ENCODE measurements around the gene DDC.

The DDC gene

GRCh38 chr7:50497968-50498367, 67.2 kb downstream of the DDC start:
- no peak overlapping the region for H4K12ac ChIP-seq (ENCODE audit: low read depth, low read length)
- H3K27me3 ChIP-seq (ENCODE audit: insufficient read depth, low read length): no peaks in the 10 kb centered on the region
- no peak overlapping the region for H3K18ac ChIP-seq (ENCODE audit: low read length)
- no peaks in the 10 kb centered on the region for H3K79me2 ChIP-seq (ENCODE audit: control insufficient read depth, insufficient read depth, low read length, poor library complexity)
- peaks cover 3 to 8% of the 10 kb centered on the region in 2 experiments for H3K4me1 ChIP-seq (ENCODE audit: control insufficient read depth in 1 of 2, insufficient read depth in 2 of 2, low read length in 2 of 2)
- H4K91ac ChIP-seq (ENCODE audit: low read depth, low read length): no peak overlapping the region
- peak overlapping the region; percentile 62 for H4K8ac ChIP-seq (ENCODE audit: low read depth, low read length)
- no peaks in the 10 kb centered on the region for H3K36me3 ChIP-seq (ENCODE audit: control insufficient read depth in 1 of 2, insufficient read depth in 2 of 2, low read length in 2 of 2)
- H2AK5ac ChIP-seq (ENCODE audit: low read length): no peak overlapping the region
- no peaks in the 10 kb centered on the region for H3K79me1 ChIP-seq (ENCODE audit: low read length)
- DNase-seq: no peak
- H3K14ac ChIP-seq (ENCODE audit: low read length): no peak overlapping the region
- WGBS (ENCODE audit: extremely low coverage, insufficient coverage, insufficient read length): no CpG with 5 or more reads among the region's 5 CpGs
- no peak overlapping the region for H3K27ac ChIP-seq (ENCODE audit: low read depth, low read length)
- H2BK5ac ChIP-seq (ENCODE audit: low read depth, low read length, poor library complexity): no peak overlapping the region
- no peak overlapping the region for H3K23ac ChIP-seq (ENCODE audit: low read length)
- H3K9me3 ChIP-seq (ENCODE audit: insufficient read depth, low read depth, low read length): peaks cover 2% of the 10 kb centered on the region
- H2AFZ ChIP-seq (ENCODE audit: insufficient read depth, low read length, poor library complexity): no peak overlapping the region
- no peak overlapping the region for H2BK120ac ChIP-seq (ENCODE audit: insufficient read depth, low read length, poor library complexity)
- no peak overlapping the region for H3K4me3 ChIP-seq (ENCODE audit: low read depth, low read length)
- H3K4ac ChIP-seq (ENCODE audit: low read depth, low read length): no peak overlapping the region
- no peak overlapping the region for H2BK12ac ChIP-seq (ENCODE audit: low read length)
- H3K4me2 ChIP-seq (ENCODE audit: low read length): no peak overlapping the region
- H3K9ac ChIP-seq (ENCODE audit: low read length): no peak overlapping the region

GRCh38 chr7:50497068-50497642, 68.0 kb downstream of the DDC start:
- Histone ChIP-seq H4K12ac (ENCODE audit: low read depth, low read length) (no peak overlapping the region), H3K14ac (ENCODE audit: low read length) (no peak overlapping the region), H3K9me3 (ENCODE audit: insufficient read depth, low read depth, low read length) (peaks cover 2% of the 10 kb centered on the region), H2BK5ac (ENCODE audit: low read depth, low read length, poor library complexity) (no peak overlapping the region), H3K79me2 (ENCODE audit: control insufficient read depth, insufficient read depth, low read length, poor library complexity) (no peaks in the 10 kb centered on the region), H3K4me3 (ENCODE audit: low read depth, low read length) (no peak overlapping the region), H2AFZ (ENCODE audit: insufficient read depth, low read length, poor library complexity) (no peak overlapping the region), H2BK12ac (ENCODE audit: low read length) (no peak overlapping the region), H3K4me1 (ENCODE audit: control insufficient read depth in 1 of 2, insufficient read depth in 2 of 2, low read length in 2 of 2) (peaks cover 3 to 8% of the 10 kb centered on the region in 2 experiments), H3K23ac (ENCODE audit: low read length) (no peak overlapping the region), H2AK5ac (ENCODE audit: low read length) (no peak overlapping the region), H3K27me3 (ENCODE audit: insufficient read depth, low read length) (no peaks in the 10 kb centered on the region), H4K8ac (ENCODE audit: low read depth, low read length) (no peak overlapping the region), H3K4ac (ENCODE audit: low read depth, low read length) (no peak overlapping the region), H3K18ac (ENCODE audit: low read length) (no peak overlapping the region), H3K27ac (ENCODE audit: low read depth, low read length) (no peak overlapping the region), H4K91ac (ENCODE audit: low read depth, low read length) (no peak overlapping the region), H3K79me1 (ENCODE audit: low read length) (no peaks in the 10 kb centered on the region), H2BK120ac (ENCODE audit: insufficient read depth, low read length, poor library complexity) (no peak overlapping the region), H3K4me2 (ENCODE audit: low read length) (no peak overlapping the region), H3K36me3 (ENCODE audit: control insufficient read depth in 1 of 2, insufficient read depth in 2 of 2, low read length in 2 of 2) (no peaks in the 10 kb centered on the region), H3K9ac (ENCODE audit: low read length) (no peak overlapping the region)
- peak; percentile 72 to 79 for DNase-seq
- no CpG with 5 or more reads among the region's 8 CpGs for WGBS (ENCODE audit: extremely low coverage, insufficient coverage, insufficient read length)

- Histone ChIP-seq H4K12ac (ENCODE audit: low read depth, low read length) (no peak overlapping the region), H4K8ac (ENCODE audit: low read depth, low read length) (no peak overlapping the region), H2BK120ac (ENCODE audit: insufficient read depth, low read length, poor library complexity) (no peak overlapping the region), H3K27me3 (ENCODE audit: insufficient read depth, low read length) (no peaks in the 10 kb centered on the region), H3K4me3 (ENCODE audit: low read depth, low read length) (no peak overlapping the region), H3K14ac (ENCODE audit: low read length) (no peak overlapping the region), H3K23ac (ENCODE audit: low read length) (no peak overlapping the region), H2AFZ (ENCODE audit: insufficient read depth, low read length, poor library complexity) (no peak overlapping the region), H3K79me2 (ENCODE audit: control insufficient read depth, insufficient read depth, low read length, poor library complexity) (no peaks in the 10 kb centered on the region), H3K4me1 (ENCODE audit: control insufficient read depth in 1 of 2, insufficient read depth in 2 of 2, low read length in 2 of 2) (peaks cover 3 to 8% of the 10 kb centered on the region in 2 experiments), H3K18ac (ENCODE audit: low read length) (no peak overlapping the region), H4K91ac (ENCODE audit: low read depth, low read length) (no peak overlapping the region), H3K4ac (ENCODE audit: low read depth, low read length) (no peak overlapping the region), H3K9me3 (ENCODE audit: insufficient read depth, low read depth, low read length) (peaks cover 2% of the 10 kb centered on the region), H2BK12ac (ENCODE audit: low read length) (no peak overlapping the region), H2BK5ac (ENCODE audit: low read depth, low read length, poor library complexity) (no peak overlapping the region), H3K79me1 (ENCODE audit: low read length) (no peaks in the 10 kb centered on the region), H3K9ac (ENCODE audit: low read length) (no peak overlapping the region), H3K27ac (ENCODE audit: low read depth, low read length) (no peak overlapping the region), H3K4me2 (ENCODE audit: low read length) (no peak overlapping the region), H3K36me3 (ENCODE audit: control insufficient read depth in 1 of 2, insufficient read depth in 2 of 2, low read length in 2 of 2) (no peaks in the 10 kb centered on the region), H2AK5ac (ENCODE audit: low read length) (no peak overlapping the region)
- DNase-seq: no peak
- no CpG with 5 or more reads among the region's 6 CpGs for WGBS (ENCODE audit: extremely low coverage, insufficient coverage, insufficient read length)
Measured at GRCh38 chr7:50496569-50496968, 68.6 kb downstream of the DDC start.

DNA sequence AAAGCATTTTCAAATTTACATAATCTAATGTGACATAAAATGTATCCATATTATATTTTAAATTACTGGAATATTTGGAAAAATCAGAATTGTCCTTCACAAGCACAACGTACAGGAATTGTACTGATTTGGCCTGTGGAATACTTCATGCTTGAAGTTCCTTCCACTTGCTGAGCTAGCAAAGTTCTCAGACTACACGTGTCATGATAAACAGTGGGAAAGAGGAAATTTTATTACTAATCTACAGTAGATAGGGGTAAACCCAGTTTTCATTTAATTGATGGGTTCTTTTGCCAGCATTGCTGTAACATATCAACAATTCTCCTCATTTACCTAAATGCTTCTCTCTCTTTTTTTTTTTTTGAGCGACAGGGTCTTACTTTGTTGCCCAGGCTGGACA, 69.5 kb downstream of the DDC start:
- Histone ChIP-seq H3K4me1 (ENCODE audit: control insufficient read depth in 1 of 2, insufficient read depth in 2 of 2, low read length in 2 of 2) (peaks cover 3 to 8% of the 10 kb centered on the region in 2 experiments), H2BK5ac (ENCODE audit: low read depth, low read length, poor library complexity) (no peak overlapping the region), H3K23ac (ENCODE audit: low read length) (no peak overlapping the region), H2BK120ac (ENCODE audit: insufficient read depth, low read length, poor library complexity) (no peak overlapping the region), H2BK12ac (ENCODE audit: low read length) (no peak overlapping the region), H3K9ac (ENCODE audit: low read length) (no peak overlapping the region), H4K8ac (ENCODE audit: low read depth, low read length) (no peak overlapping the region), H3K27ac (ENCODE audit: low read depth, low read length) (no peak overlapping the region), H3K79me2 (ENCODE audit: control insufficient read depth, insufficient read depth, low read length, poor library complexity) (no peaks in the 10 kb centered on the region), H3K4me2 (ENCODE audit: low read length) (no peak overlapping the region), H3K18ac (ENCODE audit: low read length) (no peak overlapping the region), H3K27me3 (ENCODE audit: insufficient read depth, low read length) (no peaks in the 10 kb centered on the region), H3K9me3 (ENCODE audit: insufficient read depth, low read depth, low read length) (peaks cover 2% of the 10 kb centered on the region), H3K14ac (ENCODE audit: low read length) (no peak overlapping the region), H4K91ac (ENCODE audit: low read depth, low read length) (no peak overlapping the region), H3K4ac (ENCODE audit: low read depth, low read length) (no peak overlapping the region), H3K36me3 (ENCODE audit: control insufficient read depth in 1 of 2, insufficient read depth in 2 of 2, low read length in 2 of 2) (no peaks in the 10 kb centered on the region), H2AK5ac (ENCODE audit: low read length) (no peak overlapping the region), H2AFZ (ENCODE audit: insufficient read depth, low read length, poor library complexity) (no peak overlapping the region), H3K79me1 (ENCODE audit: low read length) (no peaks in the 10 kb centered on the region), H3K4me3 (ENCODE audit: low read depth, low read length) (no peak overlapping the region), H4K12ac (ENCODE audit: low read depth, low read length) (no peak overlapping the region)
- DNase-seq: no peak
- WGBS (ENCODE audit: extremely low coverage, insufficient coverage, insufficient read length): no CpG with 5 or more reads among the region's 3 CpGs

Measured in trophoblast cell (in vitro differentiated cells and primary cell).